CD4-positive, alpha-beta T cell treated with Interleukin-12 subunit alpha and Interleukin-12 subunit beta, for 1 hour (primary cell): ENCODE measurements around the gene SMIM36.
"Not testable (repeated sequence)": the region's sequence is repeated elsewhere in the genome, so short reads cannot be mapped to it uniquely, and the experiment has no call there.

Experiments used
- DNase-seq: peaks from one replicate; pipeline ENCODE4 v3.0.0-alpha.2; 2020

Gene SMIM36

GRCh38 chr17:55453839-55454557, 57.3 kb downstream of the SMIM36 start:
- DNase-seq: no peak

- no peak for DNase-seq
These were observed 59.0 kb downstream of the SMIM36 start for GRCh38 chr17:55452139-55452790.

GRCh38 chr17:55451758-55452138, 59.5 kb downstream of the SMIM36 start:
- DNase-seq: no peak

- no peak for DNase-seq
These were observed 60.0 kb downstream of the SMIM36 start for GRCh38 chr17:55451203-55451641.

GRCh38 chr17:55450232-55450825, 60.9 kb downstream of the SMIM36 start:
- DNase-seq: no peak

- no peak for DNase-seq
These were observed 62.6 kb downstream of the SMIM36 start for GRCh38 chr17:55448681-55449080.

- DNase-seq: no peak
These were observed 64.6 kb downstream of the SMIM36 start for GRCh38 chr17:55446581-55447205.

GRCh38 chr17:55446004-55446403, 65.2 kb downstream of the SMIM36 start:
- not testable (repeated sequence) for DNase-seq

GRCh38 chr17:55444471-55445441, 66.5 kb downstream of the SMIM36 start:
- DNase-seq: no peak

- DNase-seq: no peak
These were observed 67.3 kb downstream of the SMIM36 start for GRCh38 chr17:55443904-55444303.

- no peak for DNase-seq
These were observed 68.1 kb downstream of the SMIM36 start for GRCh38 chr17:55442953-55443683.

GRCh38 chr17:55442462-55442861, 68.8 kb downstream of the SMIM36 start:
- no peak for DNase-seq

- DNase-seq: no peak
These were observed 69.7 kb downstream of the SMIM36 start for GRCh38 chr17:55441544-55441943.

- no peak for DNase-seq
These were observed 70.9 kb downstream of the SMIM36 start for GRCh38 chr17:55440391-55440790.

- no peak for DNase-seq
These were observed 74.1 kb downstream of the SMIM36 start for GRCh38 chr17:55437159-55437605.

- no peak for DNase-seq
These were observed 74.8 kb downstream of the SMIM36 start for GRCh38 chr17:55436224-55437158.

GRCh38 chr17:55435408-55435807, 75.8 kb downstream of the SMIM36 start:
- DNase-seq: no peak

GRCh38 chr17:55434721-55435120, 76.5 kb downstream of the SMIM36 start:
- DNase-seq: no peak

- no peak for DNase-seq
These were observed 77.4 kb downstream of the SMIM36 start for GRCh38 chr17:55433629-55434422.
